Fibroblast of lung (primary cell): Measurements from ENCODE around the gene GHRL. TPM values are rescaled to one million over a fixed set of nuclear protein-coding genes. Genes with fewer than 3 reads are reported as not detected.

Experiments used
- DNase-seq, 2 donors: peaks; one replicate each; pipeline versions ENCODE4 v3.0.0 to v3.0.0-alpha.2; 2010; ENCODE audit warnings: low read depth in 2 of 2
- H2AFZ ChIP-seq: 2 replicates; pipeline ENCODE4 v1.5.1; 2012; ENCODE audit warnings: low read length, control low read depth, inconsistent platforms
- H3K27ac ChIP-seq: 2 replicates; pipeline ENCODE4 v1.5.1; 2011; ENCODE audit warnings: low read length, control low read depth; ENCODE audit not compliant: insufficient read depth
- H3K27me3 ChIP-seq: 2 replicates; pipeline ENCODE4 v1.5.1; 2011; ENCODE audit warnings: mild to moderate bottlenecking, low read length; ENCODE audit not compliant: control insufficient read depth, insufficient read depth
- H3K36me3 ChIP-seq: 2 replicates; pipeline ENCODE4 v1.5.1; 2011; ENCODE audit warnings: low read length; ENCODE audit not compliant: control insufficient read depth, insufficient read depth
- H3K4me1 ChIP-seq: 2 replicates; pipeline ENCODE4 v1.5.1; 2011; ENCODE audit warnings: low read length; ENCODE audit not compliant: control insufficient read depth, insufficient read depth; ENCODE audit errors: extremely low read depth
- H3K4me2 ChIP-seq: 2 replicates; pipeline ENCODE4 v1.5.1; 2011; ENCODE audit warnings: low read length, control low read depth; ENCODE audit not compliant: insufficient read depth; ENCODE audit errors: extremely low read depth
- H3K4me3 ChIP-seq, 4 experiments: fragments of 200-600 bp in 1 of 4; sonication (generic) in 1 of 4; replicated peaks in 1 of 4; 2 replicates each; pipeline ENCODE4 v1.5.1; 2011 to 2016; ENCODE audit warnings: low read length in 4 of 4, low read depth in 3 of 4, mild to moderate bottlenecking in 3 of 4, control low read depth in 2 of 4, inconsistent platforms in 1 of 4, mixed read lengths in 1 of 4; ENCODE audit not compliant: insufficient read depth in 1 of 4; ENCODE audit errors: control extremely low read depth in 1 of 4
- H3K79me2 ChIP-seq: 2 replicates; pipeline ENCODE4 v1.5.1; 2012; ENCODE audit warnings: mild to moderate bottlenecking, low read length, inconsistent platforms; ENCODE audit not compliant: control insufficient read depth, insufficient read depth
- H3K9ac ChIP-seq: 2 replicates; pipeline ENCODE4 v1.5.1; 2011; ENCODE audit warnings: mild to moderate bottlenecking, low read length, control low read depth; ENCODE audit not compliant: insufficient read depth
- H3K9me3 ChIP-seq: 2 replicates; pipeline ENCODE4 v1.5.1; 2012; ENCODE audit warnings: low read depth, low read length; ENCODE audit not compliant: control insufficient read depth, insufficient read depth
- H4K20me1 ChIP-seq: 2 replicates; pipeline ENCODE4 v1.5.1; 2011; ENCODE audit warnings: low read length; ENCODE audit not compliant: control insufficient read depth, insufficient read depth; ENCODE audit errors: extremely low read depth
- EZH2 ChIP-seq: IDR thresholded peaks from 2 replicates; pipeline ENCODE4 v1.5.1; 2012; ENCODE audit warnings: low read length, control low read depth, mild to moderate bottlenecking; ENCODE audit errors: missing control alignments
- polyA plus RNA-seq, 2 donors: library from polyadenylated mRNA; depleted of rRNA in 1 of 2; stranded (reverse) in 1 of 2; unstranded in 1 of 2; fragments of >200 nt; gene quantifications; 2 replicates each; pipeline ENCODE4 v1.2.1, GENCODE V29; 2011 to 2012; ENCODE audit warnings: missing spikeins in 1 of 2
- total RNA-seq: library from RNA; depleted of rRNA; stranded (reverse); fragments of >200 nt; gene quantifications from 2 replicates; pipeline ENCODE4 v1.2.1, GENCODE V29; 2014
- TF ChIP-seq, protein P1 (sequence below), 2 donors: IDR thresholded peaks in 1 of 2; conservative IDR thresholded peaks in 1 of 2; 1 replicate in 1 of 2; 2 replicates in 1 of 2; pipeline ENCODE4 v1.5.1; 2011 to 2012; ENCODE audit warnings: low read length in 2 of 2, control low read depth in 1 of 2, inconsistent platforms in 1 of 2, low read depth in 1 of 2, mild to moderate bottlenecking in 1 of 2

The GHRL gene
- total and polyA plus RNA-seq, 2 donors (not counting 1 experiment from before 2014, with no cell fraction given): 0.10 TPM; not detected in 1

DNA sequence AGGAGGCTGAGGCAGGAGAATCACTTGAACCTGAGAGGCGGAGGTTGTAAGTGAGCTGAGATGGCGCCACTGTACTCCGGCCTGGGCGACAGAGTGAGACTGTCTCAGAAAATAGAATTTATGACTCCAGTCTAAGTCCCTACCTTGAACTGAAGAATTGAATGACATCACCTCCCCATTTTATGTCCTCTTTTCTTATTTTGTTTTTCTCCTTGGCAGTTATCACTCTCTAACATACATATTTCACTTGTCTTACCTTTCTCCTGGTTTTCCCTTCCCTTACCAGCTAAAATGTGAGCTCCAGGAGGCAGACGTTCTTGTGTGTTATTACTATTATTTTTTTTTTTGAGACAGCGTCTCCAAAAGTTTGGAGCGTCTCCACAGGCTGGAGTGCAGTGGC lies 36.9 kb downstream of the GHRL start:
- H3K79me2 ChIP-seq: peaks cover 23% of the 10 kb centered on the region
- no peak for DNase-seq
- no peak overlapping the region for H3K4me2 ChIP-seq
- H3K9me3 ChIP-seq: no peaks in the 10 kb centered on the region
- peaks cover 6% of the 10 kb centered on the region for H3K36me3 ChIP-seq
- H3K4me1 ChIP-seq: no peaks in the 10 kb centered on the region
- no peaks in the 10 kb centered on the region for H4K20me1 ChIP-seq
- H3K27ac ChIP-seq: no peak overlapping the region
- H2AFZ ChIP-seq: no peak overlapping the region
- no peak overlapping the region for H3K4me3 ChIP-seq
- H3K9ac ChIP-seq: no peak overlapping the region
- TF ChIP-seq, protein P1, sequence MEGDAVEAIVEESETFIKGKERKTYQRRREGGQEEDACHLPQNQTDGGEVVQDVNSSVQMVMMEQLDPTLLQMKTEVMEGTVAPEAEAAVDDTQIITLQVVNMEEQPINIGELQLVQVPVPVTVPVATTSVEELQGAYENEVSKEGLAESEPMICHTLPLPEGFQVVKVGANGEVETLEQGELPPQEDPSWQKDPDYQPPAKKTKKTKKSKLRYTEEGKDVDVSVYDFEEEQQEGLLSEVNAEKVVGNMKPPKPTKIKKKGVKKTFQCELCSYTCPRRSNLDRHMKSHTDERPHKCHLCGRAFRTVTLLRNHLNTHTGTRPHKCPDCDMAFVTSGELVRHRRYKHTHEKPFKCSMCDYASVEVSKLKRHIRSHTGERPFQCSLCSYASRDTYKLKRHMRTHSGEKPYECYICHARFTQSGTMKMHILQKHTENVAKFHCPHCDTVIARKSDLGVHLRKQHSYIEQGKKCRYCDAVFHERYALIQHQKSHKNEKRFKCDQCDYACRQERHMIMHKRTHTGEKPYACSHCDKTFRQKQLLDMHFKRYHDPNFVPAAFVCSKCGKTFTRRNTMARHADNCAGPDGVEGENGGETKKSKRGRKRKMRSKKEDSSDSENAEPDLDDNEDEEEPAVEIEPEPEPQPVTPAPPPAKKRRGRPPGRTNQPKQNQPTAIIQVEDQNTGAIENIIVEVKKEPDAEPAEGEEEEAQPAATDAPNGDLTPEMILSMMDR (conservative IDR thresholded peaks at IDR 0.05 in 1 of 2, IDR thresholded peaks at IDR 0.05 in 1 of 2; ENCODE audit: low read depth in 1 of 2, low read length in 2 of 2): no peak
- no peak for TF ChIP-seq EZH2
- H3K27me3 ChIP-seq: no peaks in the 10 kb centered on the region

GRCh38 chr3:10253731-10254130 lies 39.0 kb downstream of the GHRL start:
- Histone ChIP-seq H4K20me1 (no peaks in the 10 kb centered on the region), H3K4me3 (no peak overlapping the region), H3K9me3 (no peaks in the 10 kb centered on the region), H3K27me3 (no peaks in the 10 kb centered on the region), H3K36me3 (peaks cover 3% of the 10 kb centered on the region), H3K79me2 (peaks cover 40% of the 10 kb centered on the region), H3K4me1 (peaks cover 5% of the 10 kb centered on the region), H2AFZ (no peak overlapping the region), H3K9ac (no peak overlapping the region), H3K27ac (no peak overlapping the region), H3K4me2 (no peak overlapping the region)
- TF ChIP-seq, protein P1 (conservative IDR thresholded peaks at IDR 0.05 in 1 of 2, IDR thresholded peaks at IDR 0.05 in 1 of 2; ENCODE audit: low read depth in 1 of 2, low read length in 2 of 2): no peak
- TF ChIP-seq EZH2: no peak
- DNase-seq: no peak

- no peaks in the 10 kb centered on the region for H4K20me1 ChIP-seq
- peaks cover 37% of the 10 kb centered on the region for H3K79me2 ChIP-seq
- no peak for DNase-seq
- H3K4me3 ChIP-seq: peak overlapping the region in 2 of 4 experiments; percentile 87 to 91
- no peak overlapping the region for H2AFZ ChIP-seq
- no peak for TF ChIP-seq EZH2
- TF ChIP-seq, protein P1 (conservative IDR thresholded peaks at IDR 0.05 in 1 of 2, IDR thresholded peaks at IDR 0.05 in 1 of 2; ENCODE audit: low read depth in 1 of 2, low read length in 2 of 2): no peak
- H3K4me1 ChIP-seq: peaks cover 5% of the 10 kb centered on the region
- H3K9me3 ChIP-seq: no peaks in the 10 kb centered on the region
- H3K27me3 ChIP-seq: no peaks in the 10 kb centered on the region
- H3K4me2 ChIP-seq: peak overlapping the region; percentile 100
- H3K9ac ChIP-seq: no peak overlapping the region
- no peak overlapping the region for H3K27ac ChIP-seq
- peaks cover 3% of the 10 kb centered on the region for H3K36me3 ChIP-seq
These were observed 41.7 kb downstream of the GHRL start for GRCh38 chr3:10251006-10251405.
